ENCODE measurements around the gene SRP14. TPM values are rescaled to one million over a fixed set of nuclear protein-coding genes. Genes with fewer than 3 reads are reported as not detected.

Gene SRP14
- total RNA-seq, 3 donors from 2014 or later = 131 to 154 (median 142) TPM

- intact Hi-C loops (cut with DNase I, micrococcal nuclease) = no loop called here
- Histone ChIP-seq H3K4me3 (no peak overlapping the region), H3K36me3 (ENCODE audit: low read depth) (no peaks in the 10 kb centered on the region), H3K9me3 (no peaks in the 10 kb centered on the region), H3K4me1 (ENCODE audit: low read depth) (peaks cover 9% of the 10 kb centered on the region)
- TF ChIP-seq CTCF (IDR thresholded peaks at IDR 0.05) = no peak
- ATAC-seq (no peak), DNase-seq (no peak)
Measured at GRCh38 chr15:40084650-40085049, 45.7 kb upstream of the SRP14 start.

GRCh38 chr15:40082195-40082883 is 43.4 kb upstream of the SRP14 start:
- Histone ChIP-seq H3K4me1 (ENCODE audit: low read depth) (peaks cover 9% of the 10 kb centered on the region), H3K4me3 (no peak overlapping the region), H3K36me3 (ENCODE audit: low read depth) (no peaks in the 10 kb centered on the region), H3K9me3 (no peaks in the 10 kb centered on the region)
- TF ChIP-seq CTCF (IDR thresholded peaks at IDR 0.05) = no peak
- intact Hi-C loops (cut with DNase I, micrococcal nuclease) = no loop called here
- peak; percentile 84 for ATAC-seq
- DNase-seq = peak; percentile 61 to 74 (median 62)

- Histone ChIP-seq H3K4me1 (ENCODE audit: low read depth) (peaks cover 9% of the 10 kb centered on the region), H3K4me3 (no peak overlapping the region), H3K9me3 (no peaks in the 10 kb centered on the region), H3K36me3 (ENCODE audit: low read depth) (no peaks in the 10 kb centered on the region)
- peak; percentile 86 for ATAC-seq
- TF ChIP-seq CTCF (IDR thresholded peaks at IDR 0.05) = no peak
- intact Hi-C loops (cut with DNase I, micrococcal nuclease) = no loop called here
- peak; percentile 70 to 86 (median 75) for DNase-seq
Measured at GRCh38 chr15:40081691-40082194, 42.8 kb upstream of the SRP14 start.

GRCh38 chr15:40080847-40081246 is 41.9 kb upstream of the SRP14 start:
- ATAC-seq = no peak
- TF ChIP-seq CTCF (IDR thresholded peaks at IDR 0.05) = no peak

GRCh38 chr15:40080104-40080503 is 41.1 kb upstream of the SRP14 start:
- no peak for TF ChIP-seq CTCF (IDR thresholded peaks at IDR 0.05)
- Histone ChIP-seq H3K4me1 (ENCODE audit: low read depth) (peaks cover 9% of the 10 kb centered on the region), H3K9me3 (no peaks in the 10 kb centered on the region), H3K36me3 (ENCODE audit: low read depth) (no peaks in the 10 kb centered on the region), H3K4me3 (no peak overlapping the region)
- intact Hi-C loops (cut with DNase I, micrococcal nuclease) = no loop called here
- no peak for DNase-seq
- no peak for ATAC-seq

More at GRCh38 chr15:40080847-40081246, 41.9 kb upstream of the SRP14 start:
- DNase-seq = no peak
- H3K9me3 ChIP-seq = no peaks in the 10 kb centered on the region
- H3K36me3 ChIP-seq (ENCODE audit: low read depth) = no peaks in the 10 kb centered on the region
- peaks cover 9% of the 10 kb centered on the region for H3K4me1 ChIP-seq (ENCODE audit: low read depth)
- intact Hi-C loops (cut with DNase I, micrococcal nuclease) = no loop called here
- H3K4me3 ChIP-seq = no peak overlapping the region
